H9 (cell line): ENCODE data around the gene TEX52. TPM values are rescaled to one million over a fixed set of nuclear protein-coding genes. Genes with fewer than 3 reads are reported as not detected.
A peak's percentile ranks its signal among the peaks of the same experiment; 100 is the strongest.

Experiments
- DNase-seq: peaks from one replicate; pipeline ENCODE4 v3.0.0-alpha.2; 2017
- H2AFZ ChIP-seq: one replicate; pipeline ENCODE4 v1.6.1; 2013; ENCODE audit warnings: mild to moderate bottlenecking, low read length, control low read depth, moderate library complexity
- H2AK5ac ChIP-seq: 2 replicates; pipeline ENCODE4 v1.6.1; 2013; ENCODE audit warnings: low read length, control low read depth, mixed read lengths; ENCODE audit not compliant: insufficient read length
- H2BK120ac ChIP-seq: one replicate; pipeline ENCODE4 v1.6.1; 2013; ENCODE audit warnings: low read depth, mild to moderate bottlenecking, low read length, control low read depth, inconsistent platforms; ENCODE audit not compliant: poor library complexity, severe bottlenecking
- H2BK12ac ChIP-seq: 2 replicates; pipeline ENCODE4 v1.6.1; 2013; ENCODE audit warnings: low read length, control low read depth, mixed read lengths, low read depth; ENCODE audit not compliant: insufficient read length
- H2BK15ac ChIP-seq: 2 replicates; pipeline ENCODE4 v1.6.1; 2013; ENCODE audit warnings: low read depth, low read length, control low read depth
- H2BK20ac ChIP-seq: one replicate; pipeline ENCODE4 v1.6.1; 2013; ENCODE audit warnings: low read depth, mild to moderate bottlenecking, low read length, control low read depth, inconsistent platforms; ENCODE audit not compliant: poor library complexity, severe bottlenecking
- H2BK5ac ChIP-seq: 2 replicates; pipeline ENCODE4 v1.6.1; 2013; ENCODE audit warnings: low read length, control low read depth, mixed read lengths; ENCODE audit not compliant: insufficient read length
- H3K14ac ChIP-seq: 2 replicates; pipeline ENCODE4 v1.6.1; 2013; ENCODE audit warnings: low read length, control low read depth; ENCODE audit not compliant: insufficient read depth
- H3K18ac ChIP-seq: 2 replicates; pipeline ENCODE4 v1.6.1; 2013; ENCODE audit warnings: low read depth, mild to moderate bottlenecking, mixed read lengths, low read length, control low read depth; ENCODE audit not compliant: insufficient read length
- H3K23ac ChIP-seq: 2 replicates; pipeline ENCODE4 v1.6.1; 2013; ENCODE audit warnings: low read length, control low read depth, mixed read lengths, low read depth; ENCODE audit not compliant: insufficient read length
- H3K23me2 ChIP-seq: 2 replicates; pipeline ENCODE4 v1.6.1; 2013; ENCODE audit warnings: low read depth, mild to moderate bottlenecking, mixed read lengths, low read length, control low read depth; ENCODE audit not compliant: insufficient read length, poor library complexity, severe bottlenecking
- H3K27ac ChIP-seq: 2 replicates; pipeline ENCODE4 v1.5.1; 2013; ENCODE audit warnings: low read length, control low read depth, mixed read lengths, low read depth; ENCODE audit not compliant: insufficient read length
- H3K27me3 ChIP-seq: 2 replicates; pipeline ENCODE4 v1.6.1; 2013; ENCODE audit warnings: low read length, control low read depth, inconsistent platforms; ENCODE audit not compliant: insufficient read depth
- H3K4ac ChIP-seq: 2 replicates; pipeline ENCODE4 v1.6.1; 2013; ENCODE audit warnings: low read depth, mild to moderate bottlenecking, control low read depth, inconsistent platforms, low read length, moderate library complexity
- H3K4me1 ChIP-seq: 2 replicates; pipeline ENCODE4 v1.6.1; 2013; ENCODE audit warnings: low read length, control low read depth, inconsistent platforms; ENCODE audit not compliant: insufficient read depth
- H3K4me2 ChIP-seq: 2 replicates; pipeline ENCODE4 v1.6.1; 2013; ENCODE audit warnings: low read length, control low read depth, mixed read lengths; ENCODE audit not compliant: insufficient read length, insufficient read depth
- H3K56ac ChIP-seq: 2 replicates; pipeline ENCODE4 v1.6.1; 2013; ENCODE audit warnings: low read depth, mild to moderate bottlenecking, mixed read lengths, low read length, control low read depth; ENCODE audit not compliant: insufficient read length
- H3K79me1 ChIP-seq: 2 replicates; pipeline ENCODE4 v1.6.1; 2013; ENCODE audit warnings: low read depth, mild to moderate bottlenecking, moderate library complexity, low read length, control low read depth, inconsistent platforms; ENCODE audit not compliant: insufficient read depth, poor library complexity, severe bottlenecking
- H3K79me2 ChIP-seq: 2 replicates; pipeline ENCODE4 v1.6.1; 2013; ENCODE audit warnings: low read length, control low read depth, inconsistent platforms; ENCODE audit not compliant: insufficient read depth
- H3K9ac ChIP-seq: 2 replicates; pipeline ENCODE4 v1.6.1; 2013; ENCODE audit warnings: low read length, control low read depth, mixed read lengths; ENCODE audit not compliant: insufficient read length; ENCODE audit errors: extremely low read depth
- H3K9me3 ChIP-seq: one replicate; pipeline ENCODE4 v1.6.1; 2013; ENCODE audit warnings: low read depth, low read length, inconsistent platforms; ENCODE audit not compliant: control insufficient read depth
- H3T11ph ChIP-seq: one replicate; pipeline ENCODE4 v1.6.1; 2013; ENCODE audit warnings: mild to moderate bottlenecking, low read length, control low read depth, inconsistent platforms
- H4K20me1 ChIP-seq: one replicate; pipeline ENCODE4 v1.6.1; 2013; ENCODE audit not compliant: control insufficient read depth, insufficient read length, insufficient read depth
- H4K5ac ChIP-seq: 2 replicates; pipeline ENCODE4 v1.6.1; 2013; ENCODE audit warnings: low read depth, mild to moderate bottlenecking, mixed read lengths, low read length, control low read depth; ENCODE audit not compliant: insufficient read length
- H4K8ac ChIP-seq: replicated peaks from 2 replicates; pipeline ENCODE4 v1.6.1; 2013; ENCODE audit warnings: low read length, control low read depth, mixed read lengths, low read depth; ENCODE audit not compliant: insufficient read length
- H4K91ac ChIP-seq: 2 replicates; pipeline ENCODE4 v1.6.1; 2013; ENCODE audit warnings: low read depth, mild to moderate bottlenecking, moderate library complexity, mixed read lengths, low read length, control low read depth; ENCODE audit not compliant: insufficient read length
- H3K27ac Mint-ChIP-seq, 3 experiments: 2 replicates in 2 of 3; 3 replicates in 1 of 3; pipeline ENCODE4 v1.8.0; 2020 to 2021; ENCODE audit warnings: mixed read lengths in 3 of 3, mild to moderate bottlenecking in 1 of 3, moderate library complexity in 1 of 3
- H3K27me3 Mint-ChIP-seq: 2 replicates; pipeline ENCODE4 v1.8.0; 2021; ENCODE audit warnings: low read depth, mild to moderate bottlenecking, moderate library complexity, mixed read lengths
- H3K36me3 Mint-ChIP-seq, 3 experiments: 2 replicates in 2 of 3; 3 replicates in 1 of 3; pipeline ENCODE4 v1.8.0; 2020 to 2021; ENCODE audit warnings: low read depth in 3 of 3, mixed read lengths in 3 of 3; ENCODE audit not compliant: insufficient read depth in 1 of 3
- H3K4me1 Mint-ChIP-seq, 2 experiments: 2 replicates each; pipeline ENCODE4 v1.8.0; 2020; ENCODE audit warnings: mixed read lengths in 2 of 2
- H3K4me3 Mint-ChIP-seq, 2 experiments: 2 replicates in 1 of 2; 3 replicates in 1 of 2; pipeline ENCODE4 v1.8.0; 2020 to 2021; ENCODE audit warnings: mild to moderate bottlenecking in 2 of 2, mixed read lengths in 2 of 2, moderate library complexity in 1 of 2
- H3K9me3 Mint-ChIP-seq, 2 experiments: 2 replicates in 1 of 2; 3 replicates in 1 of 2; pipeline ENCODE4 v1.8.0; 2020; ENCODE audit warnings: mild to moderate bottlenecking in 2 of 2, mixed read lengths in 2 of 2, moderate library complexity in 1 of 2
- CTCF ChIP-seq: fragments of 200-600 bp; sonication (generic); conservative IDR thresholded peaks from 3 replicates; pipeline ENCODE4 v1.8.0; 2021; ENCODE audit warnings: antibody characterized with exemption, mild to moderate bottlenecking
- WGBS: extraction: QIAGEN DNeasy Blood & Tissue Kit; methylation state at CpG from one replicate; pipeline ENCODE4 v1.1.7; 2013; ENCODE audit warnings: missing lambda C conversion rate, low lambda C conversion rate, mixed read lengths; ENCODE audit not compliant: insufficient read length; ENCODE audit errors: extremely low coverage; 5-methylcytosine and 5-hydroxymethylcytosine counted together
- total RNA-seq: library from RNA; stranded (reverse); gene quantifications from 2 replicates; pipeline ENCODE4 v1.2.1, GENCODE V29; 2021

TEX52 gene
- total RNA-seq, 1 experiment from 2014 or later = 0.20 TPM

GRCh38 chr12:2857576-2857975 lies 737 bp upstream of the TEX52 start:
- no peak overlapping the region for H4K8ac ChIP-seq
- H4K91ac ChIP-seq = no peak overlapping the region
- H2BK15ac ChIP-seq = no peak overlapping the region
- H3K9ac ChIP-seq = no peak overlapping the region
- no peak for TF ChIP-seq CTCF
- DNase-seq = no peak
- no peak overlapping the region for H3K23ac ChIP-seq
- H3K36me3 Mint-ChIP-seq = peaks cover 28 to 37% (median 36%) of the 10 kb centered on the region in 3 experiments
- H2BK12ac ChIP-seq = no peak overlapping the region
- H3K27me3 Mint-ChIP-seq = peaks cover 4% of the 10 kb centered on the region
- no peak overlapping the region for H2BK20ac ChIP-seq
- H4K5ac ChIP-seq = no peak overlapping the region
- no peak overlapping the region for H3T11ph ChIP-seq
- H3K9me3 ChIP-seq = no peaks in the 10 kb centered on the region
- H3K56ac ChIP-seq = no peak overlapping the region
- no CpG with 5 or more reads among the region's 7 CpGs for WGBS
- H2AK5ac ChIP-seq = no peak overlapping the region
- peaks cover 14 to 42% of the 10 kb centered on the region in 2 experiments for H3K4me1 Mint-ChIP-seq
- no peaks in the 10 kb centered on the region for H3K4me1 ChIP-seq
- no peaks in the 10 kb centered on the region for H3K79me2 ChIP-seq
- H4K20me1 ChIP-seq = no peaks in the 10 kb centered on the region
- no peaks in the 10 kb centered on the region for H3K23me2 ChIP-seq
- peak overlapping the region in 2 of 3 experiments; percentile 62 to 92; a peak in 4 of 7 replicates for H3K27ac Mint-ChIP-seq
- no peaks in the 10 kb centered on the region for H3K9me3 Mint-ChIP-seq
- H3K4ac ChIP-seq = no peak overlapping the region
- no peak overlapping the region for H2BK120ac ChIP-seq
- H3K4me3 Mint-ChIP-seq = no peak overlapping the region
- no peak overlapping the region for H2AFZ ChIP-seq
- no peaks in the 10 kb centered on the region for H3K27me3 ChIP-seq
- H3K4me2 ChIP-seq = no peak overlapping the region
- no peak overlapping the region for H2BK5ac ChIP-seq
- H3K79me1 ChIP-seq = no peaks in the 10 kb centered on the region
- H3K27ac ChIP-seq = no peak overlapping the region
- H3K14ac ChIP-seq = peak overlapping the region; percentile 23; the same call in 1 of the 2 replicates
- peak overlapping the region; percentile 32 for H3K18ac ChIP-seq
